ENCODE results near the gene JUNB.

GRCh38 chr19:12790628-12791344 lies 500 bp upstream of the JUNB start:
- TF ChIP-seq GATA2 (IDR thresholded peaks at IDR 0.05; ENCODE audit: low read depth, low read length) (no peak), GATA3 (IDR thresholded peaks at IDR 0.05; ENCODE audit: low read depth, low read length) (no peak)

Measured in SH-SY5Y (cell line).